Measurements from ENCODE around the gene NUDT5.
"Not testable (repeated sequence)": the region's sequence is repeated elsewhere in the genome, so short reads cannot be mapped to it uniquely, and the experiment has no call there.

The NUDT5 gene

DNA sequence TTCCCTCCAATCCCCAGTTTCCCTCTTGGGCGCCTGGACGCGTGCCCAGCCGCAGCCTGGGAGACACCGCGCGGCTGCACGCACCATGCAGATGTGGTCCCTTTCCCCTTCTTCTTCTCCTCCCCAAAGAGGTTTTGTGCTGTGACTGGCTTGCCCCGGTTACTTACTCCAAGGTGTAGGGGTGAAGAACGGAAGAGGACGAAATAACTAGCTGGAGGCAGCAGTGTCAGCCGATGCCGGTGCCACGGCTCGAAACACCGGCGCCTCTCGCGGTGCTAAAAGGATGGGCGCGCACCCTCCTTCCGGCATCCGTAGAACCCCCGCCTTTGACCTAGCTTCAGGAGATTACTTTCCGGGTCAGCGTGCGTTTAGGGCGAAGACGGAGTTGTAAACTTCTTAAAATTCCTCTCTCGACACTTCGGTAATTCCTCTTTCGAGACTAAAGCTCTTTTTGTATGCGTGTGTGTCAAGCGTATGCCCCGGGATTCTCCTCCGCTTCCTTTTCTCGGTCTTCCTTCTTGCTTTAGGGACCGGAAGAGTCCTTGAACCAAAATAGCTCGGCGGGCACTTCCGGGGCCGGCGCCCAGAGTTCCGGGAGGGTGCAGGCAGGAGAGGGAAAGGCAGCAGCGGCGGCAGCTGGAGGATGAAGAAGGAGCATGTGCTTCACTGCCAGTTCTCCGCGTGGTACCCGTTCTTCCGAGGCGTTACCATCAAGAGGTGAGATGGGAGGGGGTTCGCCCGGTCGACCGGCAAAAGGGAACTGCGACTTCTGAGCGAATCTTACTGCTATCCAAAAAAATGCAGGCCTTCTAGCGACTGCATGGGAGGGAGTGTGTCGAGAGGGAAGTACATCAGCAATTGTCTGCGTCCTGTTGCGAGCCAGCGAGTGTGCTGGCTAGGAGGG is at the start of gene NUDT5, which contains the start of gene CDC123:
Gene NUDT5, minus strand, starts transcription at position 289 of the 904 bp plus-strand sequence. CDS start 9,600 bp downstream, outside the sequence.
Gene CDC123, plus strand, starts transcription at position 586 of the 904 bp plus-strand sequence. Its CDS starts 58 bp downstream, at position 644.
- DNase-seq = peak; percentile 83 to 97

DNA sequence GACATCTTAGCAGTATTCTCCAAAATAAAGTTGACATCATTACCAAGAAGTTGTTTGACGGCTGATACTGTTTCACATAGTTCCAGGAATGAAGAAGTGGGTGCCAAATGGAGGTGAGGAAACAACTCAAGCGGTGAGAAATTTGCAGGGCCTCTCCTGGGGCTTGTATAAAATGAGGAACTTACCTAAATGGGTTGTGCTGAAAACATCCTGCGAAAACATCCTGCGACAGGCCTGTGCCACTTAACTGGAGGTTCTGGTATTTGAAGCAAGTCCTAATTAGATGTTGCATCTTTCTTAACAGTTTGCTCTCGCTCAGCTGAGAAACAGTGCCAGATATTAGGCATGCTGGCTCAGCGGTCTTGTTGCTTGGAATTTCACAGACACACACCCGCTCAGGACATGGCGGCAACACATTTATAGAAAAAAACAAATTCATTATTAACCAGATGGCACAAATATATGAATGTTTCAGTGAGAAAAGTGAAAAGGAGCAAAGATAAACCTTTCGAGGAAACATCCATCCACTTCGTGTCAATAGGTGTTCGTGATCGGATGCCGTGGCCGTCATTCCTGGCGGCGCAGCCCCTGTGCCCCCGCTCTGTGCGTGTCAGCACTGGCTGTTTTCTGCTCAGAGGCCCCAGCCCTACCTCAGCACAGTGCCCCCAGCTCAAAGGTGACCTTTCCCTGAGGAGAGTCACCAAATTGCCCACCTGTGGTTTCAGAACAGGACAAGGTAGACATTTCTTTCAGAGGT is 48.4 kb upstream of the NUDT5 start:
- DNase-seq = no peak

DNA sequence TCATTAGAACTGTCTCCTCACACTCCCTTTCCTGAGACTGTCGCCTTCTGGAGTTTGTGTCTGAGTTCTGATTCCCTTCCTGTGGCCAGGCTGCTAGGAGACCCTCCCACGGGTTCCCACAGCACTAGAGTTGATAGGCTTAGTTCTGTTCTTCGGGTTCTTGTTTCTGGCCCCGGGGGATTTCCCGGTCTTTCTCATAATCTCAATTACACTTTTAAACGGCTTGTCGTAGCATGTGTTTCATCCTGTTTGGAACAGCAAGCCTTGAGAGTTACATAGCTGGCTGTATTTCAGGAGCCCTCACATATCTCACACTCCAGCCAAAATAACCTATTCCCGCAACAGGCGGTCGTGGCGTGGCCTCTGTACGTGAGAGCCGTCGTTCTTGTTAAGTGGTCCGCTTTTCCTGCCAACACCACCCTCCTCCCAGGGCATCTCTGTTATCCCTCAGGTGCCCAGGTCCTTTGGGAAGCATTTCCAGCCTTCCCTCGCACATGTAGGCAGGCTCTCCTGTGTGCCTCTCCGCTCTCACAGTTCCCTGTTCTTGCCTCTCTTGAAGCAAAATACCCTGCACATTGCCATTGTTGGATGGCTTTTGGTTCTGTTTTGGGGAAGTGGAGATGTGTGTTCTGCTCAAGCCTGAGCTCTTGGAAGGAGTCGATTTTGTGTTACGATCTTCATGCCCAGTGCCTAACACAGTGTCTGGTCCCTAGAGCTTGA is 46.3 kb upstream of the NUDT5 start:
- no peak for DNase-seq

DNA sequence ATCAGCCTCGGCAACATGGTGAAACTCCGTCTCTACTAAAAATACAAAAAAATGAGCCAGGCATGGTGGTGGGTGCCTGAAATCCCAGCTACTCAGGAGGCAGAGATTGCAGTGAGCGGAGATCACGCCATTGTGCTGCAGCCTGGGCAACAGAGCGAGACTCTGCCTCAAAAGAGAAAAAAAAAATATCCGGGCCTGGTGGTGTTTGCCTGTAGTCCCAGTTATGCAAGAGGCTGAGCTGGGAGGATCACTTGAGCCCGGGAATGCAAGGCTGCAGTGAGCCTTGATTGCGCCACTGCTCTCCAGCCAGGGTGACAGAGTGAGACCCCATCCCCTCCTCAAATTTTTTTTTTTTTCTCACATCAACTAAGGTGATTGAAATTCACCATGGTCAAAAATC is 43.1 kb upstream of the NUDT5 start:
- DNase-seq = no peak

DNA sequence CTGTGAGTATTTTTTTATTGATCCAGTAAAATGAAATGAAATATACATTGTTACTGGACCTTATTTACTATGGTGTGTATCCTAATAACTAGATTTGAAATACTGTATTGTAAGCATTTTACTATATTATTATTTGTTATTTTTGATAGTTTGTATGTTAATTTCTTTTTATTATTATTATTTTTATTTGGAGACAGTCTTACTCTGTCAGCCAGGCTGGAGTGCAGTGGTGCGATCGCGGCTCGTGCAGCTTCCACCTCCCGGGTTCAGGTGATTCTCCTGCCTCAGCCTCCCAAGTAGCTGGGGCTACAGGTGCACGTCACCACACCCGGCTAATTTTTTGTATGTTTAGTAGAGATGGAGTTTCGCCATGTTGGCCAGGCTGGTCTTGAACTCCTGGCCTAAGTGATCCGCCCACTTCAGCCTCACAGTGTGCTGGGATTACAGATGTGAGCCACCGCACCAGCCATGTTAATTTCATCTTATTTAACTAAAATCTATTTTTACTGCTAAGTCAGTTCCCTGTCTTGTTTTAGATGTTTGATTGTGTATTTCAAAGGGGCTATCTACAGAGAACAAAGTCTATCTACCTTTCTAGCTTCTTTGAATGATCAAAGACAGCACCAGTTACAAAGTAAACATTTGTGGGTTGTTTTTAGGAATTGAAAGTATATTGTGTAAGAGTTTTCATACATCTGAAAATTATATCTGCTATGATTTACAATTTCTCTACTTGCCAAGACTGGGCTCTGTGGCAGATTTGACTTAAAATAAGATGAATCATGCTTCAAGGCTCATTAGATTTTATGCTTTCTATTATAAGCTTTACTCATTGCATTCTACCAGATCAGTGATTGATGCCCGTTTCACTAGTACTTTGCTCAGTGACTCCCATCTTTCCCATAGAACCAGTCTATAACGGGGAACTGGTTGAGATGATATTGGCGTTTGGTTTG is 41.9 kb upstream of the NUDT5 start:
- DNase-seq = no peak

DNA sequence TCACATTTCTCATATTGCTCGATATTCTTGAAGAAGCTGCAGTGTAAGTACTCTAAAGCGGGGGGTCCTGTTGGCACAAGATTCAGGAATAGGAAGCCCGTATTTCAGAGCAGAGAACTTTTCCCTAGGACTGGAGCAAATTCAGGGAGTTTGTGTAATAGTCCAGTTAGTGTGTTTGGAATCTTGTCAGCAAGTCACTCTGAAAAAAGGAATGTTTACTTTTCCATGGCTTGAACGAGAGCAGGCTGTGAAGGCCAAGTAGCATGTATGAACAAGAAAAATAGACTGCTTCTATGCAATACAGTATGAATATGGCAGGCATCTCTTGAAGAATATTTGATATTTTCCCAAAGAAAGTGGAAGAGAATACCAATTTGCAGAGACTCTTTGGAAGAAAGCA is 40.1 kb upstream of the NUDT5 start:
- no peak for DNase-seq

DNA sequence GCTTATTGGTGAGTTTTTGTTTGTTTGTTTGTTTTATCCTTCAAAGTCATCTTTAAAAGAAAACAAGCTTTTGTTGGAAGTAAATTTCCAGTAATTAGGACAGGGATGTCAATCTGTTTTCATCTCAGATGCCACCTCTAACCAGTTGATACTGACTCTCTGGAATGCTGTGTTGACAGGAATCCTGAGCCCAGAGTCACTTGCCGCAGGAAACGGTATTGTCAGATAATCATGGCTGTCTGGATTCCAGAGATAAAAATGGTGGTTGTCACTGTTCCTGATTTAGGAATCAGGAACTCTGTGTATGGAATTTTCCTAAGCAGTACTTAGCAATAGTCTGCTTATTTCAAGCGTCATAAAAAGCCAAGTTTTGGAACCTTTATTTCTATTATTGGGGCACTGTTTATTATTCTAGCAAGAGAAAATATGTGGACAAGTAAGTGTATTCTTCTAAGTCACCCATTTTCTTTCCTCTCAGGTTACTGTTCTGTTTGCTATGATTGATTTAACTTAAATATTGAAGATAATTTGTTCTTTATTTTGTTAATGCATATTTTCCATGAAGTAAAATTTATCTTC is 39.5 kb upstream of the NUDT5 start:
- DNase-seq = no peak

DNA sequence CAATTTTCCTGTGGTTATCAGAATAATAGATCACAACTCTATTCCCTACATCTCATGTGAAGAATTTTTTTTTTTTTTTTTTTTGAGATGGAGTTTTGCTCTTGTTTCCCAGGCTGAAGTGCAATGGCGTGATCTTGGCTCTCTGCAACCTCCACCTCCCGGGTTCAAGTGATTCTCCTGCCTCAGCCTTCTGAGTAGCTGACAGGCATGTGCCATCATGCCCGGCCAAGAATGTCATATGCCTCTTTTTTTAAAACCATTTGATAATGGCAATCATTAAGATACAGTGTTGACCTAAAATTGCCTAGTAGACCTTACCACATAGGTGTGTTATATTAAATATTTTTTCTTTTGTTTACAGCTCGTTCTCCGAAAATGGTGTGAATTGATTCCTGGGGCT is 39.0 kb upstream of the NUDT5 start:
- not testable (repeated sequence) for DNase-seq

DNA sequence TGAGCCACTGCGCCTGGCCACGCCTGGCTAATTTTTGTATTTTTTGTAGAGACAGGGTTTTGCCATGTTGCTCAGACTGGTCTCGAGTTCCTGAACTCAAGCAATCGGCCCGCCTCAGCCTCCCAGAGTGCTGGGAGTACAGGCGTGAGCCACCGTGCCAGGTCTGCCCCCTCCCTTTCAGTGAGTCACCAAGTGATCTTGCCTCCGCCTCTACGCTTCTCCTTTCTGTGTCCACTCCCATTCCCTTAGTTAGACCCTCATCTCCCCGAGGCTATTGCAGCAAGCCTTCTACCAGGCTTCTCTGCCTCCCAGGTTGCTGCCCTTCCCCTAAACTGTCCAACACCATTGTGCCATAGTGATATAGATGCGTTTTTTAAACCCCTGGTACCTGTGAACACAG is 33.2 kb upstream of the NUDT5 start:
- DNase-seq = no peak

DNA sequence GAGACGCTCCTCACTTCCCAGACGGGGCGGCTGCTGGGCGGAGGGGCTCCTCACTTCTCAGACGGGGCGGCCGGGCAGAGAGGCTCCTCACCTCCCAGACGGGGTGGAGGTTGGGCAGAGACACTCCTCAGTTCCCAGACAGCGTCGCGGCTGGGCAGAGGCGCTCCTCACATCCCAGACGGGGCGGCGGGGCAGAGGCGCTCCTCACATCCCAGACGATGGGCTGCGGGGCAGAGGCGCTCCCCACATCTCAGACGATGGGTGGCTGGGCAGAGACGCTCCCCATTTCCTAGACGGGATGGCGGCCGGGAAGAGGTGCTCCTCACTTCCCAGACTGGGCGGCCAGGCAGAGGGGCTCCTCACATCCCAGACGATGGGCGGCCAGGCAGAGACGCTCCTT is 30.7 kb upstream of the NUDT5 start:
- DNase-seq = not testable (repeated sequence)

DNA sequence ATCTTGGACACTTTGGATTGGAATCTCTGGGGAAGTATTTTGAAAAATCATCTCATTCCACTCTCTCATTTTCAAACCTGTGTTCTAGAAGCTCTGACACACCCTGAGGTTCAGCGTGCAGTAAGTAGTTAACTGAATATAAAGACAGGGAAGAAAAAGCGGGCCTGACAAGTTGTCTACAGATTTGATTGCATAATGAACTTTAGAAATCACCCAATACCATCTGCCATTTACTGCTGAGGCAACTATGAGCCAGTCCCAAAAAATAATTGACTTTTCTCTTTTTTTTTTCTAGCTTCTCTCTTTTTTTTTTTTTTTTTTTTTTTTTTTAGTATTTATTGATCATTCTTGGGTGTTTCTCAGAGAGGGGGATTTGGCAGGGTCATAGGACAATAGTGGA is 29.8 kb upstream of the NUDT5 start:
- no peak for DNase-seq

DNA sequence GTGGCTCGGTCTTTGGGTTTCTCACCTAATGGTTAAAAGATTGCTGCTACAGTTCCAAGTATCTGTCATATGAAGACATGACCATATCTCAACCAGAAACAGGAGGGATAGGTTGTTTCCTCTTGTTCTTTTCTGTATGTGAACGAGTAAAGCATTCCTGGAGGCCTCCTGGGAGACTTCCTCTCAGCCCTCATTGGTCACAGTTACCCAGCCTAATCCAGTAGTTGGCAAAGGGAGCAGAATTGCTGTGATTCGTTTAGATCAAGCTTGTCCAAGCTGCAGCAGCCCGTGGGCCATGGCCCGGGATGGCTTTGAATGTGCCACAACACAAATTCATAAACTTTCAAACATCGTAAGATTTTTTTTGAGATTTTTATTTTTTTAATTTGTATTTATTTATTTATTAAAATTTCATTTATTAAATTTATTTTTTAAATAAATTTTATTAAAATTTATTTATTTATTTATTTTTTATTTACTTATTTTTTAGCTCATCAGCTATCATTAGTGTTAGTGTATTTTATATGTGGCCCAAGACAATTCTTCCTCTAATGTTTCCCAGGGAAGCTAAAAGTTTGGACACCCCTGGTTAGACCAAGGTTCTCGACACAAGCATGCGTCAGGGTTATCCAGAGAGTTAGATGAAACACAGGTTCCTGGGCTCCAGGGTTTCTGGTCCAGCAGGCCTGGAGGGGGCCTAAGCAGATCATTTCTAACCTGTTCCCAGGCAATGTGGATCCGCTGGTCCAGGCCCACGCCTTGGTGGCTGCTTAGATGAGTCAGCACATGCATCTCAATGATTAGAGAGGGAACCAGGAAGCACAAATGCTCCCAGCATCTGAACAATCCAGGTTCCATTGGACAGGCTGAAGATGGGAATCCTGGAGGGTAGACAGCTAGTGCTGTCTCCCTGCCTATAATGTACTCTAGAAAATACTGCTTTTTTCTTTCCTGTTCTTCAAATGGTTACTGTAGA is 25.9 kb upstream of the NUDT5 start:
- DNase-seq = peak in 1 of 2 experiments; percentile 22

DNA sequence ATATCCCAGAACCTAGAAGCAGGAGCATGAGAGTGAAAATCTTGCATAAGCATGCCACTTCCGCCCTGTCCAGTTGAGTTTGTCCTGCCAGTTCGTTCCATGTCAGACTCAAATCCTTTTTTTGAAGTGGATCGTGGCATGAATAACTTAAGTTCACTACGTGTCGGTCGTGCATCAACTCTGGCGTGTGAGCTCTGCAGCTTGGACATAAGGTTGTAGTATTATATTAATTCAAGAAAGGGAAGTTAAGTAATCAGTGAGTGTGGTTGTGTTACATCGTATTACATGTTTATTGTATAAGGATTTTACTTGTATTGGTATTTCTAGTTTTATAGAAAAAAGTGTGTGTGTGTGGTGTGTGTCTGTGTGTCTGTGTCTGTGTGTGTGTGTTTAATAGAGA is 23.3 kb upstream of the NUDT5 start:
- DNase-seq = no peak

DNA sequence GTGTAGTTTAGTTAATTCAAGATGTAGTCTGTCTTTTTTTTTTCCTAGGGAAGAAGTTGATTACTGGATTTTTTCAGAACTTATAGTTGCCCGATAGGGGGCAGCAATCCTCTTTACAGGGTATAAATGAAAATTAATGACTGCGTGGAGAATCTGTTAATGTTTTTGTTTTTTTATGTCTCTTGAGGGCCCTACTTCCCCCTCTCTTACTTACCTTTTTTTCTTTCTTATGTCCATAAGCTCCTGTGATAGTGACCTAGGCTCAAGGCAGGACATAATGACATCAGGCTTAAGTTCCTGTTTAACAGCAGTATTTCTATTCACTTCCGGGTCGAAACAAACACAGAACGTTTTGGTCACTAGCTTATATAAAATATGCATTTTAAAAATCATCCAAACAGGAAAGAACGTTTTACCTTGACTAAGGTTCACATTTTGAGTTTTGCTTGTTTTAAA is 19.1 kb upstream of the NUDT5 start:
- peak; percentile 7 to 57 for DNase-seq

DNA sequence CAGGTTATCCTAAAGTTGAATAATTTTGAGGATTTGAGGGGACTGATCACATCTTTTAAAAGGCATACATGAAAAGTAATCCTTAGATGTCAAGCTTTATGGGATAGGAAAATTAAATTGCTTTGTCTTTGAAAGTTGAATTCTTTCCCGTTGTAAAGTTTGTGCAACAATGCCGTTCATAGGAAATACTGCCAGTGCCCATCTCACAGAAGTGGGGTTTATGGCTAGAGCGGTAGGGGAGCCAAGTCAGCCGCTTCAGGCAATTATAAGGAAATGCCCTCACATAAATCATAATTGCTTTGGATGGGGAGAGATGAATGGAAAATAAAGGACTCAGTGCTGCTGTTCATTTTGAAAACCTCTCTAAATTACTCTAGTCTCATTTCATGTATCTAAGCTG is 18.4 kb upstream of the NUDT5 start:
- DNase-seq = no peak

DNA sequence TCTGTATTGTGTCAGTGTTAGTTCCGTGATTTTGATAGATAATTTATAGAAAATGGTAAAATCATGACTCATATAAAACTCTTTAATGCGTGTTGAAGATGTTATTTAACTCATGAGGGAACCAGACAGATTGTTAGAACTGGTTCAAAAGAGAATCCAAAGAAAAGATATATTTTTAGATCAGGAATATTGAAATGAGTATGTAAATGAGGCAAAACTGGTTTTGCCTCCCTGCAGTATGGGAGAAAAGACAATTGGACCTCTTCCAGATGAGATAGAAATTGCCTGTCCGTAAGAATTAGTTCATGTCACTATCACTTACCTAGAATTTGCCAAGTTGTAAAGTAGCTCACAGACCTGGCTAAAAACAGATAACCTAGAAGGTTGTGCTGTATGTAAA is 17.9 kb upstream of the NUDT5 start:
- no peak for DNase-seq

DNA sequence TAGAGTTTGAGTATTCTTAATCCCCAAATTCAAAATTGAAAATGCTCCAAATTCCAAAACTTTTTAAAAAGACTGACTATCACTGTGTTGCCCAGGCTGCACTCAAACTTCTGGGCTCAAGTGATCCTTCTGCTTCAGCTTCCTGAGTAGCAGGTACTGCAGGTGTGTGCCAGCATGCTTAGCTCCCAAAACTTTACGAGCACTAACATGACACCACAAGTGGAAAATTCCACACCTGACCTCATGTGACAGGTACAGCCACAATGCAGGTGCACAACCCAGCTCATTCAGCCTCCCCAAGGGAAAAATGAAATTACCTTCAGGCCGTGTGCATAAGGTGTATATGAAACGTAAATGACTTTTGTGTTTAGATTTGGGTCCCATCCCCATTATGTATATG is 16.8 kb upstream of the NUDT5 start:
- DNase-seq = no peak

DNA sequence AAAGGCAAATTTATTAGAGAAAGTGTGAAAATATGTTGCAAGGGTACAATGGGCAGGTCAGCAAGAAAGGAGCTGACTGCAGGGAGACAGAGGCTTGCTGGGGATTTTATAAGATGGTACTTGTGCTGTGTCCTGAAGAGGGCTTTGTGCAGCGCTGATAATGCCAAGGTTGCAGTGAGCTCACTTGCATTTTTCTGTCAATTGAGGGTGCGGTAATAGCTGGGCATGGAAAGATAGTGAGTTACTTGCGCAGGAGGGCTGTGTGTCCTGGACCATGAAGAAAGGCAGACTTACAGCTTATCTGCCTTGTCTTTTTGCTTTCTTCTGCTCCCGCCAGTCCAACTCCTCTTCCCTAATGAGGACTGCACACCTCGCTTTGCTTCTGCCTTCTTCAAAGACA is 12.8 kb upstream of the NUDT5 start:
- no peak for DNase-seq

DNA sequence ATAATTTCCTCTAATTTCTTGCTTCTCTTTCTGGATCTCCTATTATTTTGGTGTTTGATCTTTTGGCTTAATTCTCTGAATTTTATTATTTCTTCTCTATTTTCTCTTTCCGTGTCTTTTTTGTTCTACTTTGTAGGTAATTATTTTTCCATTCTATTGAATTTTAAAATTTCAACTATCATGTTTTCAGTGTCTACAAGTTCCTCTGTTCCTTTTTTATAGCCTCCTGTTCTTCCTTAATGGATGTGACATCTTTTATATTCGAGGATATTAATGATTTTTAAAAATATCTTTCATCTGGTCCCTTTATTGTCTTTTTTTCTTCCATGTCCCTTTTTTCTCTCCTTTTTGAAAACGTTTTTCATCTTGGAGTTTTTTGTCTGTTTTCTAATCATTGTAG is 11.4 kb upstream of the NUDT5 start:
- DNase-seq = no peak

DNA sequence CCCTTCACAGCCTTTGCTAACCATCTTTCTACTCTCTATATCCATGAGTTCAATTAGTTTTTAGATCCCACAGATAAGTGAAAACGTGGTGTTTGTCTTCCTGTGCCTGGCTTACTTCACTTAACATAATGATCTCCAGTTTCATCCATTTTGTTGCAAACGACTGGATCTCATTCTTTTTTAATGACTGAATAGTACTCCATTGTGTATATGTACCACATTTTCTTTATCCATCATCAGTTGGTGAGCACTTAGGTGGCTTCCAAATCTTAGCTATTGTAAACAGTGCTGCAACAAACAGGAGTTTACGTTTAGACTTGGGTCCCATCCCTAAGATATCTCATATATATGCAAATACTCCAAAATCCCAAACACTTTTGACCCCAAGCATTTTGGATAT is 9.4 kb upstream of the NUDT5 start:
- DNase-seq = no peak

All from NCI-H446 (cell line).